Measurements from ENCODE around the gene REX1BD. TPM values are rescaled to one million over a fixed set of nuclear protein-coding genes. Genes with fewer than 3 reads are reported as not detected.

REX1BD gene
- total and polyA plus RNA-seq, 2 of the 8 experiments (the other 6 are each of a cell fraction or from before 2014, with no cell fraction given) = 56.8 to 62.7 TPM

DNA sequence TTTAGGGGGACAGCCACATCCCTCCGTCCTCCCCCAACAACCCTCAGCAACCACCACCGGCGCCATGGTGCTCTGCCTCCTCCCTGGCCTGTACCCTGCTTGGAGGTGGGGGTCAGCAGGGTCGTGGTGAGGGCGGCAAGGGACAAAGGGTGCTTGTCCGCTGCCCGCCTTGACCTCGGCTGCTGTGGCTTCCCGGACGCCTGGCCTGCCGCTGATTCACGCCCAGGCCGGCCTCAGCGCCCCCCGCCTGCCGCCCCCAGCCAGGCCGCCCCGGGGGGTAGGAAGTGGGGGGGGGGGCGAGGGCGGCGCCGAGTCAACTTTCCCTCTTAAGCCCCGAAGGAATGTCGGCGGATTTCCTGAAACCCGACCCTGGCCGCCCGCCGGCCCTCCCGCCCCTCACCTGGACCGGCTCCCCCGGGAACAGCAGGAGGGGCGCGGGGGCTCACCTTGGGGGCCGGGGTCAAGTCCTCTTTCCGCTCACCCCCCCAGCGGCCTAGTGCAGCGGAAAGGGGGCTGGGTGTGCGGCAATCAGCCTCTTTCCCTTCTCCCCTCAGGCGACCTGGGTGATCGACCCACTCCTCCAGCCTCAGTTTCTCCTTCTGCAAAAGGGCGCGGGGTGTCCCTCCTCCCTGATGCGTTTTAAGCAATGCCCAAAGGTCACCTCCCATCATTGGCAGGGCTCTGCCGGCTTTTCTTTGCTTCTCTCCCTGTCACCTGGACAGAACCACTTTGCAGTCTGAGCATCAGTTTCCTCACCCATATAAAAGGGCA lies 22.1 kb downstream of the REX1BD start:
- FAIRE-seq (no peak), DNase-seq (ENCODE audit: low read depth in 1 of 2, low spot score in 2 of 2) (peak in 1 of 2 experiments; percentile 66)
- H2BK12ac ChIP-seq (ENCODE audit: low read depth, low read length) = peak overlapping the region; percentile 80; the same call in 1 of the 2 replicates
- peaks cover 23% of the 10 kb centered on the region for H3K23me2 ChIP-seq (ENCODE audit: low read depth, low read length)
- H4K5ac ChIP-seq (ENCODE audit: insufficient read length, low read depth, low read length) = no peak overlapping the region
- H3K9ac ChIP-seq (replicated peaks in 1 of 4; ENCODE audit: extremely low read depth in 1 of 4, low read depth in 3 of 4, low read length in 3 of 4) = no peak overlapping the region
- peak overlapping the region; percentile 81 for H2BK15ac ChIP-seq (ENCODE audit: low read length)
- H3K18ac ChIP-seq (ENCODE audit: extremely low read depth, low read length) = peak overlapping the region; percentile 86
- H2AK5ac ChIP-seq (ENCODE audit: low read depth, low read length) = peak overlapping the region; percentile 77; the same call in 1 of the 2 replicates
- no peak overlapping the region for H3K14ac ChIP-seq (ENCODE audit: insufficient read length)
- H2BK5ac ChIP-seq (ENCODE audit: low read depth, low read length) = peak overlapping the region; percentile 94; the same call in 1 of the 2 replicates
- no peaks in the 10 kb centered on the region for H3K79me1 ChIP-seq (ENCODE audit: low read depth, low read length)
- H2BK120ac ChIP-seq (replicated peaks; ENCODE audit: low read depth, low read length) = peak overlapping the region; percentile 86
- peaks cover 76 to 93% (median 88%) of the 10 kb centered on the region in 4 experiments for H3K27me3 ChIP-seq (replicated peaks in 1 of 4; ENCODE audit: control insufficient read depth in 3 of 4, extremely low read depth in 1 of 4, insufficient read depth in 3 of 4, low read length in 3 of 4)
- H3K36me3 ChIP-seq (ENCODE audit: control insufficient read depth in 2 of 4, insufficient read depth in 4 of 4, low read length in 3 of 4) = peaks cover 0 to 14% (median 0%) of the 10 kb centered on the region in 4 experiments; a peak in 1 of 8 replicates
- H2AFZ ChIP-seq (ENCODE audit: low read length) = no peak overlapping the region
- H4K91ac ChIP-seq (replicated peaks; ENCODE audit: insufficient read length, low read length) = peak overlapping the region; percentile 96
- peak overlapping the region; percentile 80 to 95 for H3K4me2 ChIP-seq (ENCODE audit: insufficient read depth in 1 of 2, low read depth in 2 of 2, low read length in 2 of 2)
- H3K4ac ChIP-seq (replicated peaks; ENCODE audit: insufficient read length, low read depth, low read length) = peak overlapping the region; percentile 90
- H3K79me2 ChIP-seq (ENCODE audit: control insufficient read depth in 1 of 2, insufficient read depth in 2 of 2, low read length in 2 of 2) = no peaks in the 10 kb centered on the region
- CTCF ChIA-PET (ENCODE audit: partially characterized antibody) = interaction anchor here (0.5 to 1.7 kb wide), 4 partner anchors 12 to 61 kb away, joined by 3 to 5 read pairs (median 4); no protein-coding TSS in a partner anchor
- H2BK20ac ChIP-seq (ENCODE audit: low read length) = peak overlapping the region; percentile 72; the same call in 1 of the 2 replicates
- H3K23ac ChIP-seq (ENCODE audit: insufficient read length) = no peak overlapping the region
- H4K8ac ChIP-seq (ENCODE audit: extremely low read depth, insufficient read depth, low read length) = peak overlapping the region; percentile 63; the same call in 1 of the 2 replicates
- H3K4me1 ChIP-seq (replicated peaks in 1 of 4; ENCODE audit: control insufficient read depth in 3 of 4, insufficient read depth in 4 of 4, low read length in 3 of 4) = peaks cover 28 to 52% (median 35%) of the 10 kb centered on the region in 4 experiments
- no peak overlapping the region for H3K27ac ChIP-seq (ENCODE audit: low read depth, low read length)
- H3K56ac ChIP-seq (replicated peaks; ENCODE audit: insufficient read length, low read depth, low read length) = no peak overlapping the region
- peak overlapping the region; percentile 30 to 75 (median 44); a peak in 7 of 8 replicates for H3K4me3 ChIP-seq (ENCODE audit: extremely low read depth in 1 of 4, insufficient read depth in 2 of 4, low read depth in 3 of 4, low read length in 4 of 4)
- WGBS, 2 experiments (ENCODE audit: extremely low coverage in 1 of 2, insufficient coverage in 1 of 2, insufficient read length in 1 of 2, insufficient replicate concordance in 2 of 2, low coverage in 1 of 2, low lambda C conversion rate in 2 of 2, missing lambda C conversion rate in 1 of 2) = 7% methylated on average over 13 of the region's 45 CpGs; no CpG with 5 or more reads in 1 of the 2 experiments
- H4K20me1 ChIP-seq (replicated peaks in 1 of 2; ENCODE audit: control insufficient read depth in 1 of 2, insufficient read depth in 2 of 2, low read length in 2 of 2) = peaks cover 0 to 13% of the 10 kb centered on the region in 2 experiments
- POLR2A ChIA-PET (ENCODE audit: partially characterized antibody) = interaction anchor here (0.7 to 1.3 kb wide), 5 partner anchors 8 to 65 kb away, joined by 3 to 4 read pairs (median 3); no protein-coding TSS in a partner anchor
- H3K9me3 ChIP-seq (ENCODE audit: insufficient read depth in 2 of 2, low read depth in 1 of 2, low read length in 1 of 2) = no peaks in the 10 kb centered on the region
- TF ChIP-seq EZH2 (IDR thresholded peaks at IDR 0.05; ENCODE audit: low read depth, low read length, severe bottlenecking) (peak; percentile 34), FOSL1 (IDR thresholded peaks at IDR 0.05; ENCODE audit: insufficient read depth, low read depth, low read length) (no peak), GABPA (IDR thresholded peaks at IDR 0.05; ENCODE audit: borderline replicate concordance, insufficient read depth, low read length) (no peak), CHD1 (IDR thresholded peaks at IDR 0.05; ENCODE audit: low read depth, low read length) (no peak), E2F6 (IDR thresholded peaks at IDR 0.05) (no peak), JUND (IDR thresholded peaks at IDR 0.05; ENCODE audit: low read length) (no peak), RXRA (IDR thresholded peaks at IDR 0.05; ENCODE audit: insufficient read depth, low read depth, low read length) (no peak)
